K562 (cell line): ENCODE results near the gene C6orf163. TPM values are rescaled to one million over a fixed set of nuclear protein-coding genes. Genes with fewer than 3 reads are reported as not detected.

Experiments
- ATAC-seq: fragments of 200-7000 bp; cut with Tn5 transposase; 3 replicates; pipeline ENCODE4 v1.9.1; 2020; ENCODE audit warnings: moderate library complexity
- BruUV-seq: library from RNA; stranded (reverse); fragments of 400-500 nt; replicated peaks from 2 replicates; lab custom pipeline; 2021; lab: Mats Ljungman, UMichigan
- CTCF ChIA-PET: fragments of 300-600 bp; formaldehyde crosslinking; extraction: SDS; loops from one replicate; lab custom pipeline; 2021; ENCODE audit warnings: low intra/inter-chr PET ratio; lab: Yijun Ruan, JAX
- POLR2A ChIA-PET: fragments of 300-600, 350-650 bp; sonication (Branson Sonifier 250); formaldehyde crosslinking; extraction: SDS; loops from one replicate; lab custom pipeline; 2021; ENCODE audit warnings: antibody characterized with exemption, inconsistent platforms; lab: Yijun Ruan, JAX
- DNase-seq, 4 experiments: peaks; one replicate each; pipeline versions ENCODE4 v3.0.0 to v3.0.0-alpha.2; 2011 to 2018; ENCODE audit warnings: low spot score in 3 of 4, mixed read lengths in 3 of 4; ENCODE audit errors: extremely low read depth in 1 of 4
- FAIRE-seq: peaks from 2 replicates; lab custom pipeline; 2011; peaks lifted over from hg19 to GRCh38; lab: Jason Lieb, UNC
- H2AFZ ChIP-seq: 2 replicates; pipeline ENCODE4 v1.6.0; 2011; ENCODE audit warnings: low read depth, low read length, control low read depth, inconsistent platforms
- H3K27ac ChIP-seq: fragments of 200-600 bp; 3 replicates; pipeline ENCODE4 v1.8.0; 2011; ENCODE audit warnings: low read depth, mild to moderate bottlenecking, control low read depth, inconsistent platforms, low read length, moderate library complexity, mixed read lengths; ENCODE audit errors: extremely low read depth
- H3K27me3 ChIP-seq, 2 experiments: fragments of 300-600 bp in 1 of 2; 2 replicates in 1 of 2; 3 replicates in 1 of 2; pipeline versions ENCODE4 v1.6.0 to v1.8.0; 2011; ENCODE audit warnings: inconsistent platforms in 2 of 2, low read length in 2 of 2, mild to moderate bottlenecking in 1 of 2, mixed read lengths in 1 of 2, moderate library complexity in 1 of 2; ENCODE audit not compliant: control insufficient read depth in 2 of 2, insufficient read depth in 2 of 2
- H3K36me3 ChIP-seq: fragments of 300-600 bp; 3 replicates; pipeline ENCODE4 v1.8.0; 2011; ENCODE audit warnings: mild to moderate bottlenecking, low read length, inconsistent platforms; ENCODE audit not compliant: control insufficient read depth, insufficient read depth
- H3K4me1 ChIP-seq, 2 experiments: fragments of 200-600 bp in 1 of 2; replicated peaks in 1 of 2; 2 replicates in 1 of 2; 3 replicates in 1 of 2; pipeline versions ENCODE4 v1.5.1 to v1.8.0; 2011; ENCODE audit warnings: inconsistent platforms in 2 of 2, low read length in 2 of 2, mild to moderate bottlenecking in 1 of 2, mixed read lengths in 1 of 2, moderate library complexity in 1 of 2; ENCODE audit not compliant: control insufficient read depth in 2 of 2, insufficient read depth in 2 of 2
- H3K4me2 ChIP-seq: 2 replicates; pipeline ENCODE4 v1.6.1; 2011; ENCODE audit warnings: low read length, control low read depth, inconsistent platforms, mixed read lengths; ENCODE audit not compliant: insufficient read depth
- H3K4me3 ChIP-seq: fragments of 200-600 bp; sonication (generic), shearing (Covaris generic); 2 replicates; pipeline ENCODE4 v1.5.1; 2016; ENCODE audit warnings: control low read depth, inconsistent platforms
- H3K79me2 ChIP-seq: fragments of 200-600 bp; 3 replicates; pipeline ENCODE4 v1.8.0; 2011; ENCODE audit warnings: low read length, inconsistent platforms; ENCODE audit not compliant: control insufficient read depth, insufficient read depth
- H3K9ac ChIP-seq, 2 experiments: 2 replicates each; pipeline versions ENCODE4 v1.6.0 to v1.6.1; 2011; ENCODE audit warnings: low read depth in 2 of 2, low read length in 2 of 2, control low read depth in 1 of 2, inconsistent platforms in 1 of 2, mild to moderate bottlenecking in 1 of 2, mixed read lengths in 1 of 2; ENCODE audit not compliant: insufficient read depth in 1 of 2
- H3K9me1 ChIP-seq: one replicate; pipeline ENCODE4 v1.6.0; 2011; ENCODE audit warnings: inconsistent platforms, mild to moderate bottlenecking, low read length, moderate library complexity; ENCODE audit not compliant: control insufficient read depth, insufficient read depth
- H3K9me3 ChIP-seq: replicated peaks from 2 replicates; pipeline ENCODE4 v1.5.1; 2011; ENCODE audit warnings: low read depth, low read length, inconsistent platforms; ENCODE audit not compliant: control insufficient read depth, insufficient read depth
- H4K20me1 ChIP-seq: replicated peaks from 2 replicates; pipeline ENCODE4 v1.6.1; 2011; ENCODE audit warnings: low read length, inconsistent platforms, mixed read lengths; ENCODE audit not compliant: control insufficient read depth, insufficient read depth
- CBFA2T3 ChIP-seq: fragments of 450-650 bp; IDR thresholded peaks from 2 replicates; pipeline ENCODE4 v1.6.1; 2017
- CC2D1A ChIP-seq: fragments of 450-650 bp; IDR thresholded peaks from 2 replicates; pipeline ENCODE4 v1.6.1; 2017; ENCODE audit warnings: mild to moderate bottlenecking
- GATAD2A ChIP-seq: fragments of 450-650 bp; IDR thresholded peaks from 2 replicates; pipeline ENCODE4 v1.6.1; 2017
- HNRNPLL ChIP-seq: fragments of 200-400 bp; formaldehyde crosslinking; IDR thresholded peaks from 2 replicates; pipeline ENCODE4 v1.6.1; 2017; ENCODE audit warnings: low read length, low read depth, mild to moderate bottlenecking; ENCODE audit not compliant: poor library complexity, severe bottlenecking
- ILK ChIP-seq: fragments of 450-650 bp; IDR thresholded peaks from 2 replicates; pipeline ENCODE4 v1.6.1; 2016; ENCODE audit warnings: missing genetic modification characterization, low read depth, mild to moderate bottlenecking, missing compliant biosample characterization, moderate library complexity, borderline replicate concordance
- L3MBTL2 ChIP-seq: fragments of 450-650 bp; IDR thresholded peaks from 2 replicates; pipeline ENCODE4 v1.6.1; 2016; ENCODE audit warnings: mild to moderate bottlenecking, moderate library complexity
- LEF1 ChIP-seq: fragments of 450-650 bp; IDR thresholded peaks from 2 replicates; pipeline ENCODE4 v1.6.1; 2016; ENCODE audit warnings: mild to moderate bottlenecking
- NFE2 ChIP-seq: IDR thresholded peaks from 2 replicates; pipeline ENCODE4 v1.6.1; 2014; ENCODE audit warnings: antibody characterized with exemption, low read depth
- POLR2G ChIP-seq: fragments of 200-400 bp; formaldehyde crosslinking; IDR thresholded peaks from 2 replicates; pipeline ENCODE4 v1.6.1; 2017; ENCODE audit warnings: low read depth, mild to moderate bottlenecking, antibody characterized with exemption, low read length, moderate library complexity
- POLR3A ChIP-seq: IDR thresholded peaks from 2 replicates; pipeline ENCODE4 v1.6.1; 2011; ENCODE audit warnings: borderline replicate concordance, mild to moderate bottlenecking, moderate library complexity; ENCODE audit not compliant: insufficient read length, insufficient read depth; ENCODE audit errors: extremely low read depth
- RFX1 ChIP-seq: fragments of 450-650 bp; IDR thresholded peaks from 2 replicates; pipeline ENCODE4 v1.6.1; 2016; ENCODE audit warnings: mild to moderate bottlenecking, moderate library complexity
- SLC30A9 ChIP-seq: fragments of 250-450 bp; sonication (Bioruptor Pico); IDR thresholded peaks from 2 replicates; pipeline ENCODE4 v1.8.0; 2022; ENCODE audit warnings: mild to moderate bottlenecking, moderate library complexity
- SOX6 ChIP-seq: fragments of 450-650 bp; IDR thresholded peaks from 2 replicates; pipeline ENCODE4 v1.6.1; 2014; ENCODE audit warnings: mild to moderate bottlenecking
- ZFPM2 ChIP-seq: fragments of 250-450 bp; sonication (Bioruptor Pico); IDR thresholded peaks from 2 replicates; pipeline ENCODE4 v1.5.1; 2022; ENCODE audit warnings: mild to moderate bottlenecking
- ZNF696 ChIP-seq: fragments of 250-450 bp; sonication (Bioruptor Pico); conservative IDR thresholded peaks from 2 replicates; pipeline ENCODE4 v1.4.0; 2020; ENCODE audit warnings: mild to moderate bottlenecking, moderate library complexity
- WGBS: fragments of 100-300 bp; shearing (Covaris generic); methylation state at CpG from one replicate; pipeline ENCODE4 v1.1.6; 2016; ENCODE audit warnings: low coverage, mixed read lengths; ENCODE audit not compliant: insufficient coverage; ENCODE audit errors: missing lambda C conversion rate; 5-methylcytosine and 5-hydroxymethylcytosine counted together
- in situ Hi-C: fragments of 300-500 bp; cut with MboI; formaldehyde crosslinking; loops from 4 replicates; pipeline ENCODE4 v1.15.0; 2018; ENCODE audit warnings: inconsistent platforms, mixed read lengths
- intact Hi-C: fragments of 100-400 bp; cut with micrococcal nuclease; formaldehyde crosslinking; loops from 2 replicates; pipeline ENCODE4 v1.14.2; 2022
- polyA plus RNA-seq, 8 experiments: library from polyadenylated mRNA; depleted of rRNA in 4 of 8; stranded (reverse) in 5 of 8; unstranded in 3 of 8; fragments of >200 nt; fragmentation: Nextera tagmentation in 2 of 8; fragmentation: Illumina TruSeq in 1 of 8; extraction: Ambion mirVana in 2 of 8; extraction: Trizol in 1 of 8; gene quantifications; 2 replicates each; pipeline versions ENCODE4 v1.2.1 to v1.2.3, GENCODE V29; 2011 to 2014; ENCODE audit warnings: inconsistent platforms in 1 of 8, missing spikeins in 1 of 8
- total RNA-seq, 7 experiments: library from RNA; depleted of rRNA in 6 of 7; stranded (reverse); fragments of >200 nt in 6 of 7; fragmentation: Illumina TruSeq in 2 of 7; extraction: Trizol in 2 of 7; gene quantifications; 2 replicates each; pipeline versions ENCODE4 v1.2.1 to v1.2.3, GENCODE V29; 2011 to 2021; ENCODE audit warnings: low replicate concordance in 1 of 7
- TF ChIP-seq, protein P1 (sequence below): fragments of 250-450 bp; sonication (Bioruptor Pico); IDR thresholded peaks from 2 replicates; pipeline ENCODE4 v1.4.0; 2020; ENCODE audit warnings: mild to moderate bottlenecking, moderate library complexity
- TF ChIP-seq, protein P2 (sequence below): fragments of 250-450 bp; sonication (Bioruptor Pico); IDR thresholded peaks from 2 replicates; pipeline ENCODE4 v1.5.0; 2021

Gene C6orf163
- total and polyA plus RNA-seq, 9 of the 15 experiments (the other 6 are each of a cell fraction or from before 2014, with no cell fraction given), result 0.67 to 4.7 (median 1.5) TPM

DNA sequence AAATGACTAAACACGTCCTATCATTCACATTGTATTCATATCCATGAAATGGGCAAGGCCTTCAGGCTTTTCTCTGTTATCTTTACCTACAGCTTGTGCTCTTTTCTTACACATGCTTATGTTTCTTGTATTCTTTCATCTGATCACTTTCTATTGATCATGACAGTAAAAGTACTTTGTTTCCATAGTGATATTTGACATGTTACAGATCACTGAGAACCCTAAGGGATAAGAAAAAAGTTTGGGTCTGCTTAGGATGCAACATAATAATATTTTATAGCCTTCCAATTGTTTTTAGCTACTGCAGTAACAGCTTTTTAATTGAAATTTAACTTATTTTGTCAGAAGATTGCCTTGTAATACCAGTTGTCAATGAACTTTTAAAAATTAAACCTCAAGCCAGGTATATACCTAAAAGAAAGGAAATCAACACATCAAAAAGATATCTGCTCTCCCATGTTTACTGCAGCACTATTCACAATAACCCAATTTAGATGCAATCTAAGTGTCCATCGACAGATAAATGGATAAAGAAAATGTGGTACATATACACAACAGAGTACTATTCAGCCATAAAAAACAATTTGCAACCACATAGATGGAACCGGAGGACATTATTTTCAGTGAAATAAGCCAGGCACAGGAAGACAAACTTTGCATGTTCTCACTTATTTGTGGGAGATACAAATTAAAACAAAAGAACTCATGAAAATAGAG lies 25.2 kb upstream of the C6orf163 start:
- ChIA-PET POLR2A (no interaction called here), CTCF (no interaction called here)
- Histone ChIP-seq H2AFZ (no peak overlapping the region), H3K4me2 (no peak overlapping the region), H3K4me3 (no peak overlapping the region), H3K36me3 (no peaks in the 10 kb centered on the region), H3K4me1 (peaks cover 0 to 3% of the 10 kb centered on the region in 2 experiments; a peak in 3 of 5 replicates), H3K27ac (no peak overlapping the region), H3K27me3 (no peaks in the 10 kb centered on the region), H3K9me3 (no peaks in the 10 kb centered on the region), H3K9me1 (no peaks in the 10 kb centered on the region), H3K79me2 (peaks cover 9% of the 10 kb centered on the region), H3K9ac (no peak overlapping the region), H4K20me1 (no peaks in the 10 kb centered on the region)
- TF ChIP-seq CBFA2T3 (0 out of 2 replicates have a peak, but pooled peaks have one; percentile 9), SOX6 (no peak), LEF1 (no peak), L3MBTL2 (no peak), CC2D1A (no peak), GATAD2A (no peak), POLR2G (no peak), ZNF696 (CRISPR knock-in tag) (no peak), ILK (tag) (no peak), SLC30A9 (CRISPR knock-in tag) (no peak), POLR3A (no peak), NFE2 (no peak), HNRNPLL (no peak), ZFPM2 (no peak), RFX1 (0 out of 2 replicates have a peak, but pooled peaks have one; percentile 6)
- TF ChIP-seq, protein P1, sequence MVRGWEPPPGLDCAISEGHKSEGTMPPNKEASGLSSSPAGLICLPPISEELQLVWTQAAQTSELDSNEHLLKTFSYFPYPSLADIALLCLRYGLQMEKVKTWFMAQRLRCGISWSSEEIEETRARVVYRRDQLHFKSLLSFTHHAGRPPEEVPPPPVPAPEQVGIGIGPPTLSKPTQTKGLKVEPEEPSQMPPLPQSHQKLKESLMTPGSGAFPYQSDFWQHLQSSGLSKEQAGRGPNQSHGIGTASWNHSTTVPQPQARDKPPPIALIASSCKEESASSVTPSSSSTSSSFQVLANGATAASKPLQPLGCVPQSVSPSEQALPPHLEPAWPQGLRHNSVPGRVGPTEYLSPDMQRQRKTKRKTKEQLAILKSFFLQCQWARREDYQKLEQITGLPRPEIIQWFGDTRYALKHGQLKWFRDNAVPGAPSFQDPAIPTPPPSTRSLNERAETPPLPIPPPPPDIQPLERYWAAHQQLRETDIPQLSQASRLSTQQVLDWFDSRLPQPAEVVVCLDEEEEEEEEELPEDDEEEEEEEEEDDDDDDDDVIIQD (CRISPR knock-in tag), result no peak
- TF ChIP-seq, protein P2, sequence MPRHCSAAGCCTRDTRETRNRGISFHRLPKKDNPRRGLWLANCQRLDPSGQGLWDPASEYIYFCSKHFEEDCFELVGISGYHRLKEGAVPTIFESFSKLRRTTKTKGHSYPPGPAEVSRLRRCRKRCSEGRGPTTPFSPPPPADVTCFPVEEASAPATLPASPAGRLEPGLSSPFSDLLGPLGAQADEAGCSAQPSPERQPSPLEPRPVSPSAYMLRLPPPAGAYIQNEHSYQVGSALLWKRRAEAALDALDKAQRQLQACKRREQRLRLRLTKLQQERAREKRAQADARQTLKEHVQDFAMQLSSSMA, result no peak
- FAIRE-seq (no peak), DNase-seq (no peak), ATAC-seq (no peak)
- in situ Hi-C loops (no loop called here), intact Hi-C loops (no loop called here)
- WGBS, result 26% methylated on average over 3 of the region's 3 CpGs
- no TSS peak for BruUV-seq
